ENCODE measurements around the gene DNHD1.

DNHD1 gene

DNA sequence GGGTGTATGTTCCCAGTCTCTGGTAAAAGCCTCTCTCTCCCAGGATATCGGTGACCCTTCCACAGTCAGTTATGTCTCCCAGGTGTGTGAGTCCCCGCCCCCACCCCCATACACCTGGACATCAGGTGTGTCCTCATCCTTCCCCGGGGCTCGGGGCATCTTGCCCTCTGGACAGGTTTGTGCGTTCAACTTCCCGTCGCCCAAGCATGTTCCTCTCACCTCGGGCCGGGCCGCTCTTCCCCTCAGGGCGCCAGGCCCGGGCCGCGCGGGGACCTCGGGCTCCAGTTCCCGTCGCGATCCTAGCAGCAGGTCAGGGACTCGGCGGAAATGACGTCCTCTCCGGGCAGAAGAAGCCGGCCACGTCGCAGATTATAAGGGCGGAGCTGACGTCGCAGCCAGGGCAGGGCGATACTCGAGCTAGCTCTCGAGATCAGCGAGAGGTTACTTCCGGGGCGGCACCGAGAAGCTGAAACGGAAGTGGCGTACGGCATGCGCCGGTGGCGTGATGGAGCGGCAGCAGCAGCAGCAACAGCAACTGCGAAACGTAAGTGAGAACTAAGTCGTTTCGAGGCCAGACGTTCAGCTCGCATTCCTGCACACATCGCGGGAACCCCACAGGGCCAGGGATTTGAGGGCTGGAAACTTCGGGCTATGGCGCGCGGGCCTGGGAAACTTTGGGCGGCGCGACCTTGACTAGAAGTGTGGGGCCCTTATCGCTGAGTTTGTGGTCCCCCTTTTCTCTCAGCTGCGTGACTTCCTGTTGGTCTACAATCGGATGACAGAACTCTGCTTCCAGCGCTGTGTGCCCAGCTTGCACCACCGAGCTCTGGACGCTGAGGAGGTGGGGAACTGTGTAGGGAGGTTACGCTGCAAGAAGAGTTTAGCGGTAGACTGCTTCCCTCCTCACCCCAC is 15.8 kb upstream of the DNHD1 start, which contains the start of the genes ARFIP2 and TIMM10B:
TSS of gene ARFIP2 (minus strand) at position 320 of the 912 bp plus-strand sequence. CDS start 910 bp downstream, outside the sequence.
TSS of gene TIMM10B (plus strand) at position 490 of the 912 bp plus-strand sequence. CDS start at position 506, 16 bp downstream.
- DNase-seq (ENCODE audit: low spot score) = peak; percentile 99
- Histone ChIP-seq H3K27ac (peak within 1 kb of the TSS; percentile 84 to 95), H3K4me3 (peak within 1 kb of the TSS; percentile 90)
- TF ChIP-seq, protein P1, sequence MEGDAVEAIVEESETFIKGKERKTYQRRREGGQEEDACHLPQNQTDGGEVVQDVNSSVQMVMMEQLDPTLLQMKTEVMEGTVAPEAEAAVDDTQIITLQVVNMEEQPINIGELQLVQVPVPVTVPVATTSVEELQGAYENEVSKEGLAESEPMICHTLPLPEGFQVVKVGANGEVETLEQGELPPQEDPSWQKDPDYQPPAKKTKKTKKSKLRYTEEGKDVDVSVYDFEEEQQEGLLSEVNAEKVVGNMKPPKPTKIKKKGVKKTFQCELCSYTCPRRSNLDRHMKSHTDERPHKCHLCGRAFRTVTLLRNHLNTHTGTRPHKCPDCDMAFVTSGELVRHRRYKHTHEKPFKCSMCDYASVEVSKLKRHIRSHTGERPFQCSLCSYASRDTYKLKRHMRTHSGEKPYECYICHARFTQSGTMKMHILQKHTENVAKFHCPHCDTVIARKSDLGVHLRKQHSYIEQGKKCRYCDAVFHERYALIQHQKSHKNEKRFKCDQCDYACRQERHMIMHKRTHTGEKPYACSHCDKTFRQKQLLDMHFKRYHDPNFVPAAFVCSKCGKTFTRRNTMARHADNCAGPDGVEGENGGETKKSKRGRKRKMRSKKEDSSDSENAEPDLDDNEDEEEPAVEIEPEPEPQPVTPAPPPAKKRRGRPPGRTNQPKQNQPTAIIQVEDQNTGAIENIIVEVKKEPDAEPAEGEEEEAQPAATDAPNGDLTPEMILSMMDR (IDR thresholded peaks at IDR 0.05) = no peak

DNA sequence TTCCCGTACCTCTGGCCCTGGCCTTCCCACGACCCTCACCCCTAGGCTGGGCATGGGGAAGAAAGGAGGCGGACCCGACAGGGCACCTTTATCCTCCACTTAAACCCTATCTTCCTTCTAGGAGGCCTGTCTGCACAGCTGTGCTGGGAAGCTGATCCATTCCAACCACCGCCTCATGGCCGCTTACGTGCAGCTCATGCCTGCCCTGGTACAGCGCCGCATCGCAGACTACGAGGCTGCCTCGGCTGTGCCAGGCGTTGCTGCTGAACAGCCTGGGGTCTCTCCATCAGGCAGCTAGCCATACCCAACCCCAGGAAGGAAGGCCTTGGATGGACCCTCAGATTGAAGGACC is 15.2 kb upstream of the DNHD1 start:
- Histone ChIP-seq H3K27ac (peak overlapping the region; percentile 84 to 95), H3K4me3 (peak overlapping the region; percentile 90)
- DNase-seq (ENCODE audit: low spot score) = no peak
- TF ChIP-seq, protein P1 (IDR thresholded peaks at IDR 0.05) = no peak

DNA sequence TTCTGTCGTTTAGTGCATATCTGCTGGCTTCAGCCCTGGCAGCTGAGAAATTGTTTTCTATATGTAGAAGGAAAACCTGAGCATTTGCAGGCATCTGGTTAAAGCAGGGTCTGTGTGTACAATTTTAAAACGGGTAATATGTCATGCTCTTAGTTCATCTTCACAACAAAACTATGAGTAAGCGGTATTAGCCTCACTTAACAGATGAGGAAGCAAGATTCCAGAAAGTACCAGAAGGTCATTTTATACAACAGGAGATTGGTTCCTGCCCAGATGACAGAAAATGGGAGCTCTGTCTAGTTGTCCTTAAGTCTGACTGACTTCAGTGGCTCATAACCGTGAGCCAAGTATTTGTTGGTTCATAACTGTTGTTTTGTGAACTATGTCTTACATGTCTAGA is 14.6 kb upstream of the DNHD1 start:
- H3K4me3 ChIP-seq = peak overlapping the region; percentile 90
- DNase-seq (ENCODE audit: low spot score) = no peak
- peak overlapping the region; percentile 84 to 95 for H3K27ac ChIP-seq
- TF ChIP-seq, protein P1 (IDR thresholded peaks at IDR 0.05) = no peak

DNA sequence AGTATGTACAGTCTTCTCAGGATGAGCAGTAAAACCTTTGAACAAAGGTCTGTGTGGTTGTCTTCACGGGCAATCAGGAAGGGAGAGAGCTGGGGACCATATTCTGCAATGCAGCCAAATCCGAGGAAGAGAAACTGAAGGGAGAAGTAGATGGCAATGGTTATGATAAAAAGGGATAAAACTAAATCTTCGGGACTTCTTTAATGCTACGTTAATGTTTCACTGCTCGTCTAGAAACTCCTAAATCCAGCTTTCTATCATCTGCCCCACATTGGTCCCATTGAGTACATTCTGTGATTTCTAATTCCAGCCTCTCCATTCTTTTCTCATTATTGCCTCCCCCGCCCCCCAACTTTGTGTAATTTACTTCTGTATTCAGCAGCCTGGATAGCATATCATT is 14.1 kb upstream of the DNHD1 start:
- DNase-seq (ENCODE audit: low spot score) = no peak
- H3K4me3 ChIP-seq = no peak overlapping the region
- no peak overlapping the region for H3K27ac ChIP-seq
- TF ChIP-seq, protein P1 (IDR thresholded peaks at IDR 0.05) = no peak

DNA sequence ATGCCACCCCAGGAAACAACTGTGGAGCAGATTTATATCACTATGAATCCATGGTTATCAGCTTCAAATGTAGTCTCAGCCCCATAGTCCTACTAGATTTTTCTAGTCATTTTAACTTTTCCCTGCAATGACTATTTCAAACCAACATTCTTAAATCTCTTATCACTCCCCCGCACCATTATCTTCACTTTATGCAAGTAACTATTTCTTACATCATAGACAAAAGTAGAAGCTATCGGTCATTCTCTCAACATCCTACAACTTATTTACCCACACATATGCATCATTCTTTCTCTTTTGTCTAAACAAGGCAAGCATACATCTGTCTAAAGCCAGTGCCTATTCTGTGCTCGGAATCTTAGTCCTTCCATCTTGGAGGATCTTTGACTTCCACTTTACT is 11.4 kb upstream of the DNHD1 start:
- no peak for DNase-seq (ENCODE audit: low spot score)
- Histone ChIP-seq H3K27ac (no peak overlapping the region), H3K4me3 (no peak overlapping the region)
- TF ChIP-seq, protein P1 (IDR thresholded peaks at IDR 0.05) = no peak

DNA sequence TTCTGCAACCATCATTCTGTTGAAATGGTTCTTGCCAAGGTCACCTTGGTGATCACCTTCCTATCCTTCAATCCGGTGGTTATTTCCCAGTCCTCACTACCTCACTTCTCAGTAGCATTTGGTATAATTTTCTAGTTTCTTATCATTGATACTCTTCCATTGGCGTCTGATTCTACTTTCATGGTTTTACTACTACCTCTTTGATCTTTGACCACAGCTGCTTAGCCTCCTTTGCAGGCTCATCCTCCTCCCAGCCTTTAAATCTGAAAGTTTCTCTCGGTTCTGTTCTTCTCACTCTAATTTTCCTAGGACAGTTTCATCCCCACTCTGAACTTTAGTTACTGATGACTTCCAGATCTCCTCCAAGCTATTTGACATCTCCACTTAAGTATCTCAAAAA is 10.8 kb upstream of the DNHD1 start:
- no peak overlapping the region for H3K4me3 ChIP-seq
- no peak overlapping the region for H3K27ac ChIP-seq
- TF ChIP-seq, protein P1 (IDR thresholded peaks at IDR 0.05) = no peak
- no peak for DNase-seq (ENCODE audit: low spot score)

DNA sequence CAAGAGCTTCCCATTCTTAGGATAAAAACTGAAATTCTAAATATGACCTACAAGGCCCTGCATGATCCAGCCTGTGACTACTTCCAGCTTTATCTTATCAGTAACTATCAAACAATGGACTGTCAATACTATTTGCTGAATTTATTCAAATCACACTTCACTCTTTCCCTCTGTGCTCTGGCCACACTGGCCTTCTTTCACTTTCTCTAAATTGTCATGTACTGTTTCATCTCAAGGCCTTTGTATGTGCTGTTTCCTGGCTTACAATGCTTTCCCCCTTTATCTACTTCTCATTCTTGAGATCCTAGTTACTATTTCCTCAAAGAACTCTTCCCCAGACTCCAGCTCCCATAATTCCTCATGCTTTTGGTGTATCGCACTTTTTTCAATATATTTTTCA is 10.1 kb upstream of the DNHD1 start:
- Histone ChIP-seq H3K27ac (no peak overlapping the region), H3K4me3 (no peak overlapping the region)
- DNase-seq (ENCODE audit: low spot score) = no peak
- TF ChIP-seq, protein P1 (IDR thresholded peaks at IDR 0.05) = no peak

Measured in coronary artery (tissue), 2 donors.